ENCODE results near the gene ANKRD34A. TPM values are rescaled to one million over a fixed set of nuclear protein-coding genes. Genes with fewer than 3 reads are reported as not detected.

ANKRD34A gene
- polyA plus RNA-seq, 3 donors = 0.31 TPM; not detected in 2

GRCh38 chr1:145955436-145955835 lies 8.9 kb downstream of the ANKRD34A start:
- peaks cover 41% of the 10 kb centered on the region for H3K79me2 ChIP-seq (ENCODE audit: insufficient read depth, low read length)
- H4K20me1 ChIP-seq (ENCODE audit: insufficient read depth, low read length) = peaks cover 3% of the 10 kb centered on the region
- Mint-ChIP-seq H3K4me1 (peaks cover 56% of the 10 kb centered on the region), H3K27ac (no peak overlapping the region), H3K27me3 (ENCODE audit: low read depth in 3 of 3) (peaks cover 4 to 6% (median 6%) of the 10 kb centered on the region in 3 donors), H3K4me3 (no peak overlapping the region), H3K9me3 (no peaks in the 10 kb centered on the region), H3K36me3 (peaks cover 13 to 16% of the 10 kb centered on the region in 2 donors)
- H3K27me3 ChIP-seq (ENCODE audit: control insufficient read depth in 2 of 2, insufficient read depth in 2 of 2, low read length in 2 of 2) = peaks cover 0 to 2% of the 10 kb centered on the region in 2 donors
- intact Hi-C loops (cut with micrococcal nuclease) = no loop called here
- no peak overlapping the region for H3K4me3 ChIP-seq (replicated peaks in 1 of 3; ENCODE audit: low read depth in 2 of 3, low read length in 3 of 3)
- TF ChIP-seq, protein P1, sequence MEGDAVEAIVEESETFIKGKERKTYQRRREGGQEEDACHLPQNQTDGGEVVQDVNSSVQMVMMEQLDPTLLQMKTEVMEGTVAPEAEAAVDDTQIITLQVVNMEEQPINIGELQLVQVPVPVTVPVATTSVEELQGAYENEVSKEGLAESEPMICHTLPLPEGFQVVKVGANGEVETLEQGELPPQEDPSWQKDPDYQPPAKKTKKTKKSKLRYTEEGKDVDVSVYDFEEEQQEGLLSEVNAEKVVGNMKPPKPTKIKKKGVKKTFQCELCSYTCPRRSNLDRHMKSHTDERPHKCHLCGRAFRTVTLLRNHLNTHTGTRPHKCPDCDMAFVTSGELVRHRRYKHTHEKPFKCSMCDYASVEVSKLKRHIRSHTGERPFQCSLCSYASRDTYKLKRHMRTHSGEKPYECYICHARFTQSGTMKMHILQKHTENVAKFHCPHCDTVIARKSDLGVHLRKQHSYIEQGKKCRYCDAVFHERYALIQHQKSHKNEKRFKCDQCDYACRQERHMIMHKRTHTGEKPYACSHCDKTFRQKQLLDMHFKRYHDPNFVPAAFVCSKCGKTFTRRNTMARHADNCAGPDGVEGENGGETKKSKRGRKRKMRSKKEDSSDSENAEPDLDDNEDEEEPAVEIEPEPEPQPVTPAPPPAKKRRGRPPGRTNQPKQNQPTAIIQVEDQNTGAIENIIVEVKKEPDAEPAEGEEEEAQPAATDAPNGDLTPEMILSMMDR (IDR thresholded peaks at IDR 0.05) = no peak
- H3K4me1 ChIP-seq (ENCODE audit: control insufficient read depth in 1 of 2, insufficient read depth in 2 of 2, low read length in 2 of 2) = peaks cover 34 to 44% of the 10 kb centered on the region in 2 donors
- WGBS (ENCODE audit: insufficient coverage) = no CpG with 5 or more reads among the region's 2 CpGs
- no peak overlapping the region for H3K4me2 ChIP-seq (replicated peaks; ENCODE audit: extremely low read depth, low read length, poor library complexity, severe bottlenecking)
- H3K9ac ChIP-seq (ENCODE audit: insufficient read depth, low read length, poor library complexity, severe bottlenecking) = no peak overlapping the region
- no peaks in the 10 kb centered on the region for H3K36me3 ChIP-seq (replicated peaks in 1 of 2; ENCODE audit: control insufficient read depth in 1 of 2, insufficient read depth in 2 of 2, low read length in 2 of 2)
- H3K9me3 ChIP-seq (replicated peaks in 1 of 2; ENCODE audit: control insufficient read depth in 1 of 2, insufficient read depth in 1 of 2, low read length in 2 of 2) = no peaks in the 10 kb centered on the region
- no peak for DNase-seq
- H2AFZ ChIP-seq (ENCODE audit: insufficient read depth, low read depth, low read length, poor library complexity, severe bottlenecking) = no peak overlapping the region
- H3K27ac ChIP-seq (ENCODE audit: low read depth in 1 of 2, low read length in 2 of 2) = no peak overlapping the region

DNA sequence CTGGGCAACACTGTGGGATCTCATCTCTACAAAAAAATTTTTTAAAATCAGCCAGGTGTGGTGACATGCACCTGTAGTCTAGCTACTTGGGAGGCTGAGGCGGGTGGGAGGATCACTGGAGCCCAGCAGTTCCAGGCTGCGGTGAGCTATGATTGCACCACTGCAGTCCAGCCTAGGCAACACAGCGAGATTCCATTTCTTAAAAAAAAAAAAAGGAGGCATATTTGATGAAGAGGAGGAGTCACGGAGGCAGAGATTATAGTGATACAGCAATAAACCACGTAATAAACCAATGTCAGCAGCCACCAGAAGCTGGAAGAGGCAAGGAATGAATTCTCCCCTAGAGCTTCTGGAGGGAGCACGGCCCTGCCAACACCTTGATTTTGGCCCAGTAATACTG lies 10.5 kb downstream of the ANKRD34A start:
- no peaks in the 10 kb centered on the region for H3K9me3 ChIP-seq (replicated peaks in 1 of 2; ENCODE audit: control insufficient read depth in 1 of 2, insufficient read depth in 1 of 2, low read length in 2 of 2)
- no peak overlapping the region for H3K4me2 ChIP-seq (replicated peaks; ENCODE audit: extremely low read depth, low read length, poor library complexity, severe bottlenecking)
- Mint-ChIP-seq H3K9me3 (peaks cover 0 to 2% (median 0%) of the 10 kb centered on the region in 7 donors), H3K36me3 (peaks cover 16% of the 10 kb centered on the region in 2 donors), H3K27me3 (ENCODE audit: low read depth in 3 of 3) (peaks cover 0 to 2% (median 0%) of the 10 kb centered on the region in 3 donors), H3K4me1 (peaks cover 45% of the 10 kb centered on the region), H3K4me3 (no peak overlapping the region), H3K27ac (no peak overlapping the region)
- H3K4me3 ChIP-seq (replicated peaks in 1 of 3; ENCODE audit: low read depth in 2 of 3, low read length in 3 of 3) = no peak overlapping the region
- DNase-seq = no peak
- no peak overlapping the region for H2AFZ ChIP-seq (ENCODE audit: insufficient read depth, low read depth, low read length, poor library complexity, severe bottlenecking)
- H3K36me3 ChIP-seq (replicated peaks in 1 of 2; ENCODE audit: control insufficient read depth in 1 of 2, insufficient read depth in 2 of 2, low read length in 2 of 2) = peaks cover 0 to 5% of the 10 kb centered on the region in 2 donors
- TF ChIP-seq, protein P1 (IDR thresholded peaks at IDR 0.05) = no peak
- H3K79me2 ChIP-seq (ENCODE audit: insufficient read depth, low read length) = peaks cover 41% of the 10 kb centered on the region
- WGBS (ENCODE audit: insufficient coverage) = 88% methylated on average over 3 of the region's 6 CpGs
- H3K4me1 ChIP-seq (ENCODE audit: control insufficient read depth in 1 of 2, insufficient read depth in 2 of 2, low read length in 2 of 2) = peaks cover 22 to 31% of the 10 kb centered on the region in 2 donors
- no peaks in the 10 kb centered on the region for H4K20me1 ChIP-seq (ENCODE audit: insufficient read depth, low read length)
- H3K27me3 ChIP-seq (ENCODE audit: control insufficient read depth in 2 of 2, insufficient read depth in 2 of 2, low read length in 2 of 2) = no peaks in the 10 kb centered on the region
- intact Hi-C loops (cut with micrococcal nuclease) = no loop called here
- H3K27ac ChIP-seq (ENCODE audit: low read depth in 1 of 2, low read length in 2 of 2) = no peak overlapping the region
- no peak overlapping the region for H3K9ac ChIP-seq (ENCODE audit: insufficient read depth, low read length, poor library complexity, severe bottlenecking)

Measured in CD14-positive monocyte (primary cell).